HEK293T (cell line): ENCODE results near the gene BORCS6.
A peak's percentile ranks its signal among the peaks of the same experiment; 100 is the strongest.

Experiments used
- CTCF ChIA-PET: fragments of 350-600 bp; formaldehyde crosslinking; extraction: SDS; loops from one replicate; lab custom pipeline; 2021; ENCODE audit warnings: antibody characterized with exemption, inconsistent platforms; lab: Yijun Ruan, JAX
- POLR2A ChIA-PET: fragments of 350-600 bp; formaldehyde crosslinking; extraction: SDS; loops from one replicate; lab custom pipeline; 2020; ENCODE audit warnings: antibody characterized with exemption, inconsistent platforms; lab: Yijun Ruan, JAX
- DNase-seq: peaks from one replicate; pipeline ENCODE4 v3.0.0; 2012; ENCODE audit warnings: mixed read lengths; ENCODE audit errors: extremely low spot score
- ARNT ChIP-seq: fragments of 450-650 bp; IDR thresholded peaks from 2 replicates; pipeline ENCODE4 v1.6.1; 2017; ENCODE audit warnings: mild to moderate bottlenecking
- BHLHE40 ChIP-seq: fragments of 450-650 bp; IDR thresholded peaks from 2 replicates; pipeline ENCODE4 v1.6.1; 2016; ENCODE audit warnings: mild to moderate bottlenecking, moderate library complexity, borderline replicate concordance
- CTBP1 ChIP-seq: fragments of 450-650 bp; IDR thresholded peaks from 2 replicates; pipeline ENCODE4 v1.6.1; 2016; ENCODE audit warnings: borderline replicate concordance
- ELF4 ChIP-seq: fragments of 450-650 bp; IDR thresholded peaks from 2 replicates; pipeline ENCODE4 v1.6.1; 2017; ENCODE audit warnings: antibody characterized with exemption
- FOXA1 ChIP-seq: fragments of 450-650 bp; IDR thresholded peaks from 2 replicates; pipeline ENCODE4 v1.6.1; 2016; ENCODE audit warnings: mild to moderate bottlenecking
- FOXK2 ChIP-seq: fragments of 450-650 bp; IDR thresholded peaks from 2 replicates; pipeline ENCODE4 v1.6.1; 2016; ENCODE audit warnings: mild to moderate bottlenecking
- FOXM1 ChIP-seq: fragments of 450-650 bp; IDR thresholded peaks from 2 replicates; pipeline ENCODE4 v1.6.1; 2017; ENCODE audit warnings: mild to moderate bottlenecking, borderline replicate concordance
- HDGF ChIP-seq: fragments of 450-650 bp; IDR thresholded peaks from 2 replicates; pipeline ENCODE4 v1.6.1; 2017; ENCODE audit warnings: antibody characterized with exemption, borderline replicate concordance
- L3MBTL2 ChIP-seq: fragments of 450-650 bp; conservative IDR thresholded peaks from 2 replicates; pipeline ENCODE4 v1.6.1; 2016; ENCODE audit warnings: mild to moderate bottlenecking
- LEF1 ChIP-seq: fragments of 450-650 bp; IDR thresholded peaks from 2 replicates; pipeline ENCODE4 v1.6.1; 2017; ENCODE audit warnings: mild to moderate bottlenecking, borderline replicate concordance
- NFRKB ChIP-seq: fragments of 450-650 bp; IDR thresholded peaks from 2 replicates; pipeline ENCODE4 v1.6.1; 2016; ENCODE audit warnings: mild to moderate bottlenecking, moderate library complexity
- PKNOX1 ChIP-seq: fragments of 450-650 bp; IDR thresholded peaks from 2 replicates; pipeline ENCODE4 v1.6.1; 2016
- SP1 ChIP-seq: fragments of 450-650 bp; IDR thresholded peaks from 2 replicates; pipeline ENCODE4 v1.6.1; 2017
- SUZ12 ChIP-seq: fragments of 450-650 bp; IDR thresholded peaks from 2 replicates; pipeline ENCODE4 v1.6.1; 2016; ENCODE audit warnings: mild to moderate bottlenecking
- TARDBP ChIP-seq: fragments of 450-650 bp; IDR thresholded peaks from 2 replicates; pipeline ENCODE4 v1.6.1; 2016
- ZNF384 ChIP-seq: fragments of 450-650 bp; IDR thresholded peaks from 2 replicates; pipeline ENCODE4 v1.6.1; 2016

BORCS6 gene

DNA sequence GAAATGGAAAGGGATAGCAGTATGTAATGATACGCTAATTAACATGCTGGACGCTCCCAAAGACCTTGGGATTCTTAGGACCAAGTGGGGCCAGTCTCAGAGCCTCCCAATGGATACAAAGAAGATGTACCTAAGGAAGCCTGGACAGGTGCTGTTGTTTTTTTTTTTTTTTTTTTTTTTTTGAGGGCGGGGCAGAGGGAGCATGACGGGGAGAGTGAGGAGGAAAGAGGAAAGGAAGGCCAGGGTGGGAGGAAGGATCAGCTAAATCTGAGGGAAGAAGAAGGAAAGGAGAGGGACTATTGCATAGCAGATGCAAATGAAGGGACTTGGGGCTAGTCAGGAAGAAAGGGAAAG lies 29.8 kb downstream of the BORCS6 start:
- no peak for DNase-seq
- ChIA-PET POLR2A (interaction anchor here (1.0 to 2.6 kb wide), 3 partner anchors 8 to 37 kb away, joined by 3 to 12 read pairs (median 4); partner anchors contain the start of gene PER1), CTCF (no interaction called here)

GRCh38 chr17:8159459-8160223 lies 30.3 kb downstream of the BORCS6 start:
- CTCF ChIA-PET: interaction anchor here (0.6 to 1.2 kb wide), 2 partner anchors 33 to 325 kb away, joined by 3 read pairs; no protein-coding TSS in a partner anchor
- DNase-seq: no peak

More for the DNA sequence above, 29.8 kb downstream of the BORCS6 start:
- no peak for TF ChIP-seq NFRKB
- no peak for TF ChIP-seq L3MBTL2
- TF ChIP-seq TARDBP: no peak
- TF ChIP-seq PKNOX1: no peak
- TF ChIP-seq CTBP1: no peak
- peak; percentile 90 for TF ChIP-seq ZNF384

DNA sequence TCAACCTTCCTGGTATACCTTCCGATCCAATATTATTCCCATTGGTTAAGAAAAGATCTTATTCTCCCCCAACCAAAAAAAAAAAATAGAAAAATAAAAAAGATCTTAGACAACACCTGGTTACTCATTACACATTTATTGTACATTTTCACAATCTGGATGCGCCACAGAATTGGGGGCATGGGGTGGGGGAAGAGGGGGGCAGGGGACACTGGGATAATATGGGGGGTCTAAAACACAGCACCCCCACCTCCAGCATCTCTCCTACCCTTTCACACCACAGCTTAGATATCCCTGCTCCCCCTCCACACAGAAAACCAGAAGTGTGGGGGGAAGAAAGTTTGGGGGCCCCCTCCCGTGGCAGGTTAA lies 31.0 kb downstream of the BORCS6 start:
- no peak for DNase-seq
- ChIA-PET POLR2A (interaction anchor here (1.3 kb wide), 1 partner anchor 14 kb away, joined by 11 read pairs; no protein-coding TSS in a partner anchor), CTCF (interaction anchor here (0.6 to 1.2 kb wide), 4 partner anchors 14 to 324 kb away, joined by 3 read pairs; no protein-coding TSS in a partner anchor)
- TF ChIP-seq LEF1: no peak
- no peak for TF ChIP-seq ARNT
- no peak for TF ChIP-seq FOXK2
- TF ChIP-seq NFRKB: no peak
- TF ChIP-seq SUZ12: no peak
- TF ChIP-seq SP1: no peak
- TF ChIP-seq ZNF384: no peak
- no peak for TF ChIP-seq L3MBTL2
- no peak for TF ChIP-seq ELF4
- TF ChIP-seq HDGF: no peak
- TF ChIP-seq CTBP1: no peak
- TF ChIP-seq FOXM1: no peak
- TF ChIP-seq BHLHE40: no peak
- no peak for TF ChIP-seq PKNOX1
- no peak for TF ChIP-seq TARDBP
- TF ChIP-seq FOXA1: no peak

More at GRCh38 chr17:8159459-8160223, 30.3 kb downstream of the BORCS6 start:
- TF ChIP-seq ELF4: no peak
- no peak for TF ChIP-seq LEF1
- no peak for TF ChIP-seq ARNT
- no peak for TF ChIP-seq CTBP1
- TF ChIP-seq L3MBTL2: no peak
- TF ChIP-seq FOXA1: no peak
- TF ChIP-seq PKNOX1: no peak
- TF ChIP-seq FOXK2: no peak
- TF ChIP-seq BHLHE40: no peak
- TF ChIP-seq NFRKB: no peak
- TF ChIP-seq SUZ12: no peak
- TF ChIP-seq ZNF384: no peak
- TF ChIP-seq FOXM1: no peak
- TF ChIP-seq SP1: no peak
- no peak for TF ChIP-seq HDGF
- no peak for TF ChIP-seq TARDBP
- POLR2A ChIA-PET: interaction anchor here (1.5 to 2.6 kb wide), 2 partner anchors 14 to 37 kb away, joined by 4 to 12 read pairs; no protein-coding TSS in a partner anchor

DNA sequence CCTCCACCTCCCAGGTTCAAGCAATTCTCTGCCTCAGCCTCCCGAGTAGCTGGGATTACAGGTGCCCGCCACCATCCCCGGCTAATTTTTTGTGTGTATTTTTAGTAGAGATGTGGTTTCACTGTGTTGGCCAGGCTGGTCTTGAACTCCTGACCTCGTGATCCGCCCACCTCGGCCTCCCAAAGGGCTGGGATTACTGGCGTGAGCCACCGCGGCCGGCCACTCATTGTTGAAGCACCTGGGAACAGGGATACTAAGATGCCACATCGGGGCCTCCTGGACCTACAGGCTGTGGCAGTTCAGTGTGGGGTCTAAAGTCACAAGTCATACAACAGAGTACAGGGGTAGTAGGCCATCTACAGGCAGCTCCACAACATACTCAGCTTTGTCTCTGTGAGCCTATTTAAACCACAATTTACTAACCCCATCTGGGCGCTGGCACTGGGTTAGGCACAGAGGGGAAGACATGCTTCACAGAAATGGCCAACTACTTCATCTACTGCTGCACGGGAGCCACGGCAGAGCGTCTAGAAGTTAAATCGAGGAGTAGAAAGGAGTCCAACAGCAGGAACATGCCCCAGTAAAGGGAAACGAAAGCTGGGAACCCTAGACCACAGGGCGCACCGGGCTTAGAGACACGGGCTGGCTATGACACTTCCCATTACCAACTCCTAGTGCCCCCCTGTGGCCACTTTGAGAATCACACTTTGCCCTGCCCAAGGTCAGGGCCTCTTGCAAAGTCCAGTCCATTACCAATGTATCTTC lies 31.5 kb downstream of the BORCS6 start:
- POLR2A ChIA-PET: interaction anchor here (1.3 to 2.5 kb wide), 2 partner anchors 15 to 18 kb away, joined by 11 read pairs; partner anchors contain the start of gene TMEM107
- peak; percentile 75 for DNase-seq
- CTCF ChIA-PET: interaction anchor here (0.6 to 1.5 kb wide), 6 partner anchors 15 to 58 kb away, joined by 3 read pairs; partner anchors contain the start of gene HES7
- TF ChIP-seq FOXK2 (no peak), PKNOX1 (no peak), TARDBP (no peak), LEF1 (no peak), L3MBTL2 (no peak), BHLHE40 (no peak), SUZ12 (no peak), ARNT (no peak), CTBP1 (no peak), FOXA1 (no peak), ELF4 (no peak)
